Tibial artery (tissue), 4 donors: ENCODE measurements around the gene CLDN6.
"Not testable (repeated sequence)": the region's sequence is repeated elsewhere in the genome, so short reads cannot be mapped to it uniquely, and the experiment has no call there.

ENCODE experiments used
- DNase-seq, 2 donors: peaks; one replicate each; pipeline ENCODE4 v3.0.0-alpha.2; 2019
- H3K27ac ChIP-seq, 2 donors: fragments of 200-600 bp; sonication (generic) in 1 of 2; 1 replicate in 1 of 2; 2 replicates in 1 of 2; pipeline ENCODE4 v1.5.1; 2018 to 2019; ENCODE audit warnings: mild to moderate bottlenecking in 1 of 2
- H3K27me3 ChIP-seq, 2 donors: fragments of 200-600 bp; sonication (generic) in 1 of 2; one replicate each; pipeline versions ENCODE4 v1.5.1 to v1.6.0; 2016 to 2019
- H3K36me3 ChIP-seq, 3 donors: fragments of 200-600 bp; sonication (generic) in 2 of 3; one replicate each; pipeline ENCODE4 v1.5.1; 2016 to 2019; ENCODE audit warnings: mild to moderate bottlenecking in 2 of 3
- H3K4me1 ChIP-seq, 4 donors: fragments of 200-600 bp; sonication (generic) in 2 of 4; 1 replicate in 3 of 4; 2 replicates in 1 of 4; pipeline ENCODE4 v1.5.1; 2016 to 2019
- H3K4me3 ChIP-seq, 2 donors: fragments of 200-600 bp; sonication (generic) in 1 of 2; 1 replicate in 1 of 2; 2 replicates in 1 of 2; pipeline ENCODE4 v1.5.1; 2018 to 2019; ENCODE audit warnings: mild to moderate bottlenecking in 2 of 2
- H3K9me3 ChIP-seq, 3 donors: fragments of 200-600 bp; sonication (generic) in 1 of 3; one replicate each; pipeline ENCODE4 v1.5.1; 2016 to 2019
- intact Hi-C: fragments of 100-400 bp; cut with DNase I; formaldehyde crosslinking; loops from one replicate; pipeline ENCODE4 v1.15.0; 2023; ENCODE audit warnings: low total_unique reads
- TF ChIP-seq, protein P1 (sequence below), 2 experiments: fragments of 200-600 bp in 1 of 2; fragments of 450-650 bp in 1 of 2; IDR thresholded peaks; one replicate each; pipeline ENCODE4 v1.5.1; 2017 to 2019; ENCODE audit warnings: antibody characterized with exemption in 2 of 2, mild to moderate bottlenecking in 1 of 2, moderate library complexity in 1 of 2

CLDN6 gene

DNA sequence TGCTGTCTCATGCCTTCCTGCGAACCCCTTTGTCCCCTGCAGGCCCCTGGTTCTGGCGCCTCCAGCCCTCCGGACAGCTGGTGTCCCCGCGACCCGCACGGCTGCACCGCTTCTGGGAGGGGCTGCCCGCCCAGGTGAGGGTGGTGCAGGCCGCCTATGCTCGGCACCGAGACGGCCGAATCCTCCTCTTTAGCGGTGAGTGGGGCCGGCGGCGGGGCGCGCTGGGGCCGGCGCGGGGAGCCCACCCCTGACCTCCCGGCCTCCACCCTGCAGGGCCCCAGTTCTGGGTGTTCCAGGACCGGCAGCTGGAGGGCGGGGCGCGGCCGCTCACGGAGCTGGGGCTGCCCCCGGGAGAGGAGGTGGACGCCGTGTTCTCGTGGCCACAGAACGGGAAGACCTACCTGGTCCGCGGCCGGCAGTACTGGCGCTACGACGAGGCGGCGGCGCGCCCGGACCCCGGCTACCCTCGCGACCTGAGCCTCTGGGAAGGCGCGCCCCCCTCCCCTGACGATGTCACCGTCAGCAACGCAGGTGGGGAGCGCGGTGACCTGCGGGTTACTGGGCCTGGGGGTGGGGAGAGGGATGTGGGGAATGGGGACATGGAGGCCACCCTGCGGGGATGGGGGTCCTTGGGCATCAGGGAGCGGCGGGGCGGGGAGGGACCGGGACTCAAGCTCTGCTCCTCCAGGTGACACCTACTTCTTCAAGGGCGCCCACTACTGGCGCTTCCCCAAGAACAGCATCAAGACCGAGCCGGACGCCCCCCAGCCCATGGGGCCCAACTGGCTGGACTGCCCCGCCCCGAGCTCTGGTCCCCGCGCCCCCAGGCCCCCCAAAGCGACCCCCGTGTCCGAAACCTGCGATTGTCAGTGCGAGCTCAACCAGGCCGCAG is 40.4 kb upstream of the CLDN6 start:
- Histone ChIP-seq H3K4me3 (peak overlapping the region; percentile 56 to 73), H3K9me3 (no peaks in the 10 kb centered on the region), H3K27me3 (peaks cover 0 to 11% of the 10 kb centered on the region in 2 donors), H3K36me3 (peaks cover 0 to 4% (median 0%) of the 10 kb centered on the region in 3 donors), H3K4me1 (peaks cover 0 to 24% (median 19%) of the 10 kb centered on the region in 4 donors), H3K27ac (peak overlapping the region; percentile 52 to 55)
- peak in 1 of 2 donors; percentile 40 for DNase-seq
- intact Hi-C loops = loop anchor here (5.0 kb wide), 1 partner anchor 64 kb away; no protein-coding TSS in a partner anchor
- TF ChIP-seq, protein P1, sequence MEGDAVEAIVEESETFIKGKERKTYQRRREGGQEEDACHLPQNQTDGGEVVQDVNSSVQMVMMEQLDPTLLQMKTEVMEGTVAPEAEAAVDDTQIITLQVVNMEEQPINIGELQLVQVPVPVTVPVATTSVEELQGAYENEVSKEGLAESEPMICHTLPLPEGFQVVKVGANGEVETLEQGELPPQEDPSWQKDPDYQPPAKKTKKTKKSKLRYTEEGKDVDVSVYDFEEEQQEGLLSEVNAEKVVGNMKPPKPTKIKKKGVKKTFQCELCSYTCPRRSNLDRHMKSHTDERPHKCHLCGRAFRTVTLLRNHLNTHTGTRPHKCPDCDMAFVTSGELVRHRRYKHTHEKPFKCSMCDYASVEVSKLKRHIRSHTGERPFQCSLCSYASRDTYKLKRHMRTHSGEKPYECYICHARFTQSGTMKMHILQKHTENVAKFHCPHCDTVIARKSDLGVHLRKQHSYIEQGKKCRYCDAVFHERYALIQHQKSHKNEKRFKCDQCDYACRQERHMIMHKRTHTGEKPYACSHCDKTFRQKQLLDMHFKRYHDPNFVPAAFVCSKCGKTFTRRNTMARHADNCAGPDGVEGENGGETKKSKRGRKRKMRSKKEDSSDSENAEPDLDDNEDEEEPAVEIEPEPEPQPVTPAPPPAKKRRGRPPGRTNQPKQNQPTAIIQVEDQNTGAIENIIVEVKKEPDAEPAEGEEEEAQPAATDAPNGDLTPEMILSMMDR (IDR thresholded peaks at IDR 0.05) = no peak

DNA sequence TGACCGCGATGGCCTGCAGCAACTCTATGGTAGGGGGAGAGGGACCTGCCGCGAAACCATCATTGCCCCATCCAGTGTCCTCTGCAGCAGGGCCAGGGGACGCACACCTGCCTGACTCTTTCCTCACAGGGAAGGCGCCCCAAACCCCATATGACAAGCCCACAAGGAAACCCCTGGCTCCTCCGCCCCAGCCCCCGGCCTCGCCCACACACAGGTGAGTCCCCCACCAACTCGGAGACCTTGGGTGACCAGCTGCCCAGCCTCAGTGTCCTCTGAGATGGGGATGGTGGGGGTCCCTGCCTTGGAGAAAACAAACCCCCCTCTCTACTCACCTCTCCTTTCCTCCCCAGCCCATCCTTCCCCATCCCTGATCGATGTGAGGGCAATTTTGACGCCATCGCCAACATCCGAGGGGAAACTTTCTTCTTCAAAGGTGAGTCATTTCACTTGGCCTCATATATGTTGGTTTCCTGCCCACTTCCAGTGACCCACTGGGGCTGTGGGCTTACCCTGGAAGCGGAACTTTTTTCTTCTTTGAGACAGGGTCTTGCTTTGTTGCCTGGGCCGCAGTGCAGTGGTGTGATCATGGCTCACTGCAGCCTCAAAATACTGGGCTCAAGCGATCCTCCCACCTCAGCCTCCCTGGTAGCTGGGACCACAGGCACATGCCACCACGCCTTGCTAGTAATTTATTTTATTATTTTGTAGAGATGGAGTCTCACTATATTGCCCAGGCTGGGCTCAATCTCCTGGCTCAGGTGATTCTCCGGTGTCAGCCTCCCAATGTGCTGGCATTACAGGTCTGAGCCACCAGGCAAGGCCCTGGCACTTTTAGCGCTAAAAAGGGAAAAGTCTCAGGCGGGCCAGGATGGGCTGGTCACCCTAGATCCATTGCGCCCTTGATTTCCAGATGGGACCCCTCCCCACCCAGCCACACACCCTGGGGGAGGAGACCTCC is 39.5 kb upstream of the CLDN6 start:
- H3K36me3 ChIP-seq = peaks cover 0 to 4% (median 0%) of the 10 kb centered on the region in 3 donors
- intact Hi-C loops = loop anchor here (5.0 kb wide), 1 partner anchor 65 kb away; no protein-coding TSS in a partner anchor
- no peak overlapping the region for H3K4me3 ChIP-seq
- no peaks in the 10 kb centered on the region for H3K9me3 ChIP-seq
- TF ChIP-seq, protein P1 (IDR thresholded peaks at IDR 0.05) = no peak
- no peak for DNase-seq
- peaks cover 0 to 24% (median 19%) of the 10 kb centered on the region in 4 donors for H3K4me1 ChIP-seq
- H3K27me3 ChIP-seq = peaks cover 0 to 11% of the 10 kb centered on the region in 2 donors
- H3K27ac ChIP-seq = no peak overlapping the region

DNA sequence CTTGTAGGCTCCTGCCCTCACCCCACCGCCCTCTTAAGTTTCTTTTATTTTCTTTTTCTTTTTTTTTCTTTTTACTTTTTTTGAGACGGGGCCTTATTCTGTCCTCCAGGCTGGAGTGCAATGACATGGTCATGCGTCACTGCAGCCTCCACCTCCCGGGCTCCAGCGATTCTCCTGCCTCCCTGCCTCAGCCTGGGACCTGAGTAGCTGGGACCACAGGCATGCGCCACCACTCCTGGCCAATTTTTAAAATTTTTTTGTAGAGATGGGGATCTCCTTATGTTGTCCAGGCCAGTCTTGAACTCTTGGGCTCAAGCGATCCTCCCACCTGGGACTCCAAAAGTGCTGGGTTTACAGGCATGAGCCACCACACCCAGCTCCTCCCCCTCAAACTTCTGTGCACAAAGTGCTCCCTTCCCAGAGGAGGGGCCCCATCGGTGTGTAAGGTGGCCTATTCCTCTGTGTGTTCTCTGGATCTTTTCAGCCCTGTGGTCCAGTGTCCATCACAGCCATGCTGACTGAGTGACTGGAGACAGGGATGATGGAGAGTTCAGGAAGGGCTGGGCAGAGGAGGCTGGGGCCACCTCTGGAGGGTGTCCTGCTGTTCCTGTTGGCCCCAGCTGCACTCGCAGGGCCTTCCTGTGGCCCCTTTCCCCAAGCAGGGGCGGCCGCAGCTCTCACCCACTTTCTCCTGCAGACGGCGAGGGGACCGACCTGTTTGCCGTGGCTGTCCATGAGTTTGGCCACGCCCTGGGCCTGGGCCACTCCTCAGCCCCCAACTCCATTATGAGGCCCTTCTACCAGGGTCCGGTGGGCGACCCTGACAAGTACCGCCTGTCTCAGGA is 38.6 kb upstream of the CLDN6 start:
- Histone ChIP-seq H3K27me3 (peaks cover 0 to 18% of the 10 kb centered on the region in 2 donors), H3K36me3 (peaks cover 0 to 4% (median 0%) of the 10 kb centered on the region in 3 donors), H3K9me3 (no peaks in the 10 kb centered on the region), H3K27ac (no peak overlapping the region), H3K4me1 (peaks cover 0 to 24% (median 19%) of the 10 kb centered on the region in 4 donors), H3K4me3 (no peak overlapping the region)
- TF ChIP-seq, protein P1 (IDR thresholded peaks at IDR 0.05) = no peak
- DNase-seq = no peak
- intact Hi-C loops = loop anchor here (5.0 kb wide), 1 partner anchor 66 kb away; no protein-coding TSS in a partner anchor

DNA sequence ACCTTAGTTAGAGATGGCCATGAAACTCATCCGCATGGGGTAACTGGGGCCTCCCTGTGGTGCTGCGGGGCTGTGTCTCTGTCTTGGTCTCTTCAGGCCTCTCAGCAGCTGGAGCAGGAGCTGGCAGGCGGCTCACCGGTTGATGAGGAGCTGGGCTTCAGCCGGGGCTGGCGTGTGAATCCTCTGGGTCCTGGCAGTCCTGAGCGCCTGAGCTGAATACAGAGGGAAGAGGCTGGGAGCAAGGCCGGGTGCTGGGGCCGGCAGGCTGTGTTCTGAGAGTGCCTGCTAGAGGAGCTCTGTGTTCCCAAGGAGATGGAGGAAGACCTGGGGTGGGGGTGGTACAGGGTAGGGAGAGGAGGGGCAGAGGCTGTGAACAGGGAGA is 37.7 kb upstream of the CLDN6 start:
- not testable (repeated sequence) for H3K36me3 ChIP-seq, DNase-seq, H3K27ac ChIP-seq, H3K9me3 ChIP-seq, H3K4me3 ChIP-seq
- intact Hi-C loops = loop anchor here (5.0 kb wide), 1 partner anchor 67 kb away; no protein-coding TSS in a partner anchor
- Histone ChIP-seq H3K27me3 (peaks cover 0 to 25% of the 10 kb centered on the region in 2 donors), H3K4me1 (peaks cover 0 to 24% (median 19%) of the 10 kb centered on the region in 4 donors)

DNA sequence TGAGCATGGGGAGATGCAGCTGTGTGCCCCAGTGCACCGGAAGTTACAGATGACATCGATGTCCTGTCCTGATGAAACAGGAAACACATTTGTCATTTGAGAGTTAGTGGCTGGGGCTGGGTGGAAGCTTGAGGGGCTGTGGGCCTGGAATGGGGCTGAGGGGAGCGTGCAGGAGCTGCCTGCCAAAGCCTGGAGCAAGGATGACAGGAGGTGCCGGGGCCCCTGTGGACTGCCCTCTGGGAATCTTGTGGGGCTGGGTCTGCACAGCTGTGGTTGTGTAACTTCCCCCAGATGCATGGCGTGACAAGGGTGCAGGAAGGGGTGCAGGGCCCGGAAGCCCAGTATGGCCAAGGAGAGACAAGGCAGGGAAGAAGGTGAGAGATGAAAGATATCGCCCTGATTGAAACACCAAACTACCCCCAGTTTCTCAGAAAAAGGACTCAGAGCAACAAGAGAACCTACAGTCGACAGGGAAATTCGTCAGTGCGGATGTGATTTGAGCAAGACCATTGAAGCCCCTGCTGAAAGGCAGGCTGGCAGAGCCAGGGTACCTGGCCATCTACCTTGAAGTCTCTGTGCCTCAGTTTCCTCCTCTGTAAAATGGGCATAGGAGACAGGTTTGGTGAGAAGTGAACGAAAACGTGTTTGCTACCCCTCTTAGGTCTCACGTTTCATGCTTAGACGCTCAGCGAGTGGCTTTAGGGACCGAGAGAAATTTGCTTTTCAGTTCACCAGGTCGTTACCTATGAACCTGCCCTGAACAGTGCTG is 37.2 kb upstream of the CLDN6 start:
- no peak overlapping the region for H3K4me3 ChIP-seq
- TF ChIP-seq, protein P1 (IDR thresholded peaks at IDR 0.05) = no peak
- H3K36me3 ChIP-seq = peaks cover 0 to 4% (median 0%) of the 10 kb centered on the region in 3 donors
- intact Hi-C loops = loop anchor here (5.0 kb wide), 1 partner anchor 67 kb away; no protein-coding TSS in a partner anchor
- H3K27ac ChIP-seq = no peak overlapping the region
- no peaks in the 10 kb centered on the region for H3K9me3 ChIP-seq
- H3K27me3 ChIP-seq = peaks cover 0 to 31% of the 10 kb centered on the region in 2 donors
- DNase-seq = no peak
- H3K4me1 ChIP-seq = peaks cover 0 to 23% (median 19%) of the 10 kb centered on the region in 4 donors

DNA sequence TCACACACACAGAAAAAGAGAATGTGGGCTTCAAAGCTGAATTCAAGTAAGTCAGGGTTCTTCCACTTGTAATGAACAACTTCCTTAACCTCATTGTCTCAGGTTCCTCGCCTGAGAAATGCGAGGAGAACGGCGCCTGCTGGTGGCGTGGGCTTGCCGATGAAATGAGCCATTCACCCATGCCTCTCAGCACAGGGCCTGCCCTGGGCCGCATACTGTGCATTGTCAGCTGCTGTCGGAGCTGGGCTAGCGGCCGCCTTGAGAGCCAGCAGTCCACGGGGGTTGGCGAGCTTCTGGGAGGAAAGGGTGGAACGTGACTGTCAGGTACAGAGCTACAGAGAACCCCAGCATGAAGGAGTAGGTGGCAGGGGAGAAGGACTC is 35.3 kb upstream of the CLDN6 start:
- not testable (repeated sequence) for H3K27ac ChIP-seq, H3K9me3 ChIP-seq, H3K4me1 ChIP-seq

DNA sequence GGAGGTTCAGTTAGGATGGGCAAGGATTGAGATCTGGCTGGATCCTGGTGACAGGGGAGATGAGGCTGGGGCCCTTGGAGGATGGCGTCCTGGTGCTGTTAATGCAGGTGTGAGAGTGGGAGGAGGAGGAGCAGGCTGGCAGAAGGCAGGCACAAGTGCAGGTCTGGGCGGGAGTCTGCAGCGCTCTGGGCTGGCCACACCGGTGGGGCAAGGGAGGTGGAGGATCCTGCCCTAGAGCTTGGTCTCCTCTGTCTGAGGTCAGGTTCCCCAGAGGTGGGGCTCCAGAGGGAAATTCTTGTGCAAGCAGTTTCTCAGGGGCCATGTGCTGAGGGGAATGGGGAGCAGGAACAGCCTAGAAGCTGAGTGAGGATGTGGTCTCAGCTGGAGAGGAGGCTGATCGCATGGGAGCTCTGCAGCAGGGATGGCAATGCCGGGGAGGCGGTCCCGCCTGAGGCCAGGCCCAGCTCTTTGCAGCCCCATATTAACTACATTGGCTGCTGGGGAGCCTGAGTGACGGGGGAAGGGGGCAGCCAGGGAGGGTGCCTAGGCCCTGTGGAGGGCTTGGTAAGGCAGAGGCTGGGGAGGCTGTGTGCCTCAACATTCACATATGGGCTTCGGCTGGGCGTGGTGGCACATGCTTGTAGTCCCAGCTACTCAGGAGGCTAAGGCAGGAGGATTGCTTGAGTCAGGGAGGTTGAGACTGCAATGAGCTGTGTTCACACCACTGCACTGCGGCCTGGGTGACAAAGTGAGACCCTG is 34.8 kb upstream of the CLDN6 start:
- intact Hi-C loops, H3K4me3 ChIP-seq, H3K4me1 ChIP-seq, DNase-seq, H3K27ac ChIP-seq, H3K36me3 ChIP-seq, H3K9me3 ChIP-seq: not testable (repeated sequence)
- H3K27me3 ChIP-seq = peaks cover 0 to 42% of the 10 kb centered on the region in 2 donors

More for the DNA sequence above, 35.3 kb upstream of the CLDN6 start:
- H3K4me3 ChIP-seq, DNase-seq, H3K36me3 ChIP-seq, intact Hi-C loops: not testable (repeated sequence)
- H3K27me3 ChIP-seq = peaks cover 0 to 40% of the 10 kb centered on the region in 2 donors
